ENCODE results near the gene PRKN. TPM values are rescaled to one million over a fixed set of nuclear protein-coding genes. Genes with fewer than 3 reads are reported as not detected.
"Not testable (repeated sequence)": the region's sequence is repeated elsewhere in the genome, so short reads cannot be mapped to it uniquely, and the experiment has no call there.

The PRKN gene
- total RNA-seq, 4 donors from 2014 or later = 5.2 to 121 (median 6.9) TPM

- TF ChIP-seq CTCF (IDR thresholded peaks at IDR 0.05) (no peak), POLR2A (IDR thresholded peaks at IDR 0.05) (no peak)
- Histone ChIP-seq H3K27ac (no peak overlapping the region), H3K4me3 (replicated peaks in 1 of 3) (no peak overlapping the region), H3K36me3 (no peaks in the 10 kb centered on the region), H3K27me3 (no peaks in the 10 kb centered on the region), H3K4me1 (peaks cover 0 to 3% of the 10 kb centered on the region in 2 donors), H3K9me3 (no peaks in the 10 kb centered on the region)
- no peak for DNase-seq
- intact Hi-C loops (cut with DNase I) = no loop called here
- 81 to 93% methylated on average over 8 of the region's 8 CpGs for WGBS, 2 donors
These were observed 1394.2 kb downstream of the PRKN start for GRCh38 chr6:161333410-161333809.

- 91 to 93% methylated on average over 4 of the region's 4 CpGs for WGBS, 2 donors
- intact Hi-C loops (cut with DNase I); H3K27me3 ChIP-seq: not testable (repeated sequence)
These were observed 1396.0 kb downstream of the PRKN start for GRCh38 chr6:161331402-161332081.

GRCh38 chr6:161327360-161327953 lies 1400.1 kb downstream of the PRKN start:
- 93 to 94% methylated on average over 4 of the region's 4 CpGs for WGBS, 2 donors
- no peaks in the 10 kb centered on the region for H3K36me3 ChIP-seq
- no peak for TF ChIP-seq POLR2A (IDR thresholded peaks at IDR 0.05)
- no peak for TF ChIP-seq CTCF (IDR thresholded peaks at IDR 0.05)
- H3K9me3 ChIP-seq = no peaks in the 10 kb centered on the region
- H3K27me3 ChIP-seq = no peaks in the 10 kb centered on the region
- H3K4me1 ChIP-seq = peaks cover 0 to 3% of the 10 kb centered on the region in 2 donors
- no peak overlapping the region for H3K4me3 ChIP-seq (replicated peaks in 1 of 3)
- intact Hi-C loops (cut with DNase I) = no loop called here
- DNase-seq = no peak
- no peak overlapping the region for H3K27ac ChIP-seq

More at GRCh38 chr6:161331402-161332081, 1396.0 kb downstream of the PRKN start:
- not testable (repeated sequence) for H3K36me3 ChIP-seq; DNase-seq; H3K4me1 ChIP-seq; H3K4me3 ChIP-seq (replicated peaks in 1 of 3); H3K9me3 ChIP-seq; H3K27ac ChIP-seq

GRCh38 chr6:161319231-161319630 lies 1408.3 kb downstream of the PRKN start:
- H3K27ac ChIP-seq = no peak overlapping the region
- no peaks in the 10 kb centered on the region for H3K36me3 ChIP-seq
- no peak overlapping the region for H3K4me3 ChIP-seq (replicated peaks in 1 of 3)
- TF ChIP-seq CTCF (IDR thresholded peaks at IDR 0.05) = no peak
- TF ChIP-seq POLR2A (IDR thresholded peaks at IDR 0.05) = no peak
- intact Hi-C loops (cut with DNase I) = no loop called here
- 72 to 77% methylated on average over 2 of the region's 2 CpGs for WGBS, 2 donors
- no peaks in the 10 kb centered on the region for H3K27me3 ChIP-seq
- DNase-seq = no peak
- no peaks in the 10 kb centered on the region for H3K9me3 ChIP-seq
- peaks cover 2 to 4% of the 10 kb centered on the region in 2 donors for H3K4me1 ChIP-seq

- no peak overlapping the region for H3K27ac ChIP-seq
- H3K4me3 ChIP-seq (replicated peaks in 1 of 3) = no peak overlapping the region
- H3K4me1 ChIP-seq = peaks cover 2 to 4% of the 10 kb centered on the region in 2 donors
- TF ChIP-seq POLR2A (IDR thresholded peaks at IDR 0.05) = no peak
- no peak for TF ChIP-seq CTCF (IDR thresholded peaks at IDR 0.05)
- H3K9me3 ChIP-seq = no peaks in the 10 kb centered on the region
- WGBS, 2 donors = 49 to 60% methylated on average over 6 of the region's 6 CpGs
- H3K27me3 ChIP-seq = no peaks in the 10 kb centered on the region
- intact Hi-C loops (cut with DNase I) = no loop called here
- DNase-seq = peak in 1 of 2 donors; percentile 8
- no peaks in the 10 kb centered on the region for H3K36me3 ChIP-seq
These were observed 1409.1 kb downstream of the PRKN start for GRCh38 chr6:161318456-161318855.

Measured in thyroid gland (tissue), 4 donors.